ENCODE results near the gene WDR5B. TPM values are rescaled to one million over a fixed set of nuclear protein-coding genes. Genes with fewer than 3 reads are reported as not detected.
A peak's percentile ranks its signal among the peaks of the same experiment; 100 is the strongest.

WDR5B gene
- total and polyA plus RNA-seq, 2 of the 8 experiments (the other 6 are each of a cell fraction or from before 2014, with no cell fraction given) = 1.9 to 3.5 TPM

DNA sequence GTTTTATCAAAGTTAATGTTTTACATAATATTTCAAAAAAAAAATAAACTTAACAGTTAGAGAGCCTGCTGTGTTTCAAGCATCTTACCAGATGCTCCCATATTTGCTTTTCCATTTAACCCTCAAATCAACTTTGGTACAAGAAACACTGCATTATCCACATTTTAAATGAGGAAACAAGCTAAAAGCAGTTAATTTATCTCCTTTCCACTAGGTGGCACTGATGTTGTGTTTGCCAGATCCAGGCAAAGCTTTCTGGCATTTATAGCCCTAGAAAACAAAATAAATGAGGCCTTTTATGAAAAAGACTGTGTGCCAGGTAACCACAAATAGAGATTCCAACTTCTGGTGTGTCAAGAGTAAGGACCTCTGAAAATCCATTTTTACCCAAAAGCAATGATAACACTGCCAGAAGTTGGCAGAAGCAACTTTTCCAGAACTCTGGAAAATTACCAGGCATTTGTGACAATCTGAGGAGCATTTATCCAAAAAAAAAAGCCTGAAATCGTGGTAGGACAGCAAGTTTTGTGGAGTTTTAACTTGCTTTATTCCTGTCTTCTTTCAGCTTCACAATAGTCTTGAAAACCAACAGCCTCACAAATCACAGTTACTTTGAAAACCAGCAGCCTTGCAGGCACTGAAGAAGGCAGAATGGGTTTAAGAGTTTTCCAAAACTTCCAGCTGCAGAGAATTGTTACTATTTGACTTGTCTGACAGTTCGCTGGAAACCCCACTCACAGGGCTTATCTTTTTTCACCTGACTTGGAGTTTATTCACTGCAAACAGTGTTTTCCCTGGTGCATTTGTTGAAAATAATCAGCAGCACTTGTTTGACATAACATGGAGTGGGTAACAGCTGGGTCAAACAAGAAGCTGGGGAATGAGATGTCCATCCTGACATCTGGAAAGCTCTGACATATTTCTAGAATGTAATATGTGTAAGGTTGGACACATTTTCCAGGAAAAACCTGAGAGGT is 22.7 kb downstream of the WDR5B start:
- ChIA-PET POLR2A (ENCODE audit: partially characterized antibody) (interaction anchor here (0.8 to 2.7 kb wide), 4 partner anchors 10 to 171 kb away, joined by 3 to 16 read pairs (median 4); partner anchors contain the start of genes DTX3L, FAM162A, MIX23 and PARP9), CTCF (ENCODE audit: partially characterized antibody) (interaction anchor here (0.5 to 6.0 kb wide), 37 partner anchors 9 to 1467 kb away, joined by 3 to 44 read pairs (median 4); partner anchors contain the start of genes FAM162A, KPNA1, PARP14 and WDR5B)
- no peak for DNase-seq (ENCODE audit: low read depth in 1 of 2, low spot score in 2 of 2)
- Histone ChIP-seq H3K4me3 (ENCODE audit: extremely low read depth in 1 of 4, insufficient read depth in 2 of 4, low read depth in 3 of 4, low read length in 4 of 4) (no peak overlapping the region), H3K79me2 (ENCODE audit: control insufficient read depth in 1 of 2, insufficient read depth in 2 of 2, low read length in 2 of 2) (peaks cover 0 to 6% of the 10 kb centered on the region in 2 experiments; a peak in 2 of 4 replicates), H4K5ac (ENCODE audit: insufficient read length, low read depth, low read length) (no peak overlapping the region), H2AK5ac (ENCODE audit: low read depth, low read length) (no peak overlapping the region), H4K91ac (replicated peaks; ENCODE audit: insufficient read length, low read length) (no peak overlapping the region), H3K23me2 (ENCODE audit: low read depth, low read length) (no peaks in the 10 kb centered on the region), H3K27ac (ENCODE audit: low read depth, low read length) (no peak overlapping the region), H3K56ac (replicated peaks; ENCODE audit: insufficient read length, low read depth, low read length) (no peak overlapping the region), H3K4me2 (ENCODE audit: insufficient read depth in 1 of 2, low read depth in 2 of 2, low read length in 2 of 2) (no peak overlapping the region), H3K36me3 (ENCODE audit: control insufficient read depth in 2 of 4, insufficient read depth in 4 of 4, low read length in 3 of 4) (no peaks in the 10 kb centered on the region; a peak in 2 of 8 replicates), H3K4me1 (replicated peaks in 1 of 4; ENCODE audit: control insufficient read depth in 3 of 4, insufficient read depth in 4 of 4, low read length in 3 of 4) (no peaks in the 10 kb centered on the region), H3K23ac (ENCODE audit: insufficient read length) (no peak overlapping the region), H2BK120ac (replicated peaks; ENCODE audit: low read depth, low read length) (no peak overlapping the region), H2AFZ (ENCODE audit: low read length) (no peak overlapping the region), H3K27me3 (replicated peaks in 1 of 4; ENCODE audit: control insufficient read depth in 3 of 4, extremely low read depth in 1 of 4, insufficient read depth in 3 of 4, low read length in 3 of 4) (no peaks in the 10 kb centered on the region), H4K20me1 (replicated peaks in 1 of 2; ENCODE audit: control insufficient read depth in 1 of 2, insufficient read depth in 2 of 2, low read length in 2 of 2) (peaks cover 0 to 2% of the 10 kb centered on the region in 2 experiments), H3K9ac (replicated peaks in 1 of 4; ENCODE audit: extremely low read depth in 1 of 4, low read depth in 3 of 4, low read length in 3 of 4) (no peak overlapping the region), H2BK20ac (ENCODE audit: low read length) (no peak overlapping the region), H3K79me1 (ENCODE audit: low read depth, low read length) (peaks cover 2% of the 10 kb centered on the region; the same call in 1 of the 2 replicates), H3K4ac (replicated peaks; ENCODE audit: insufficient read length, low read depth, low read length) (no peak overlapping the region), H2BK12ac (ENCODE audit: low read depth, low read length) (no peak overlapping the region), H3K9me3 (ENCODE audit: insufficient read depth in 2 of 2, low read depth in 1 of 2, low read length in 1 of 2) (no peaks in the 10 kb centered on the region), H2BK15ac (ENCODE audit: low read length) (no peak overlapping the region), H3K18ac (ENCODE audit: extremely low read depth, low read length) (no peak overlapping the region), H3K14ac (ENCODE audit: insufficient read length) (no peak overlapping the region), H2BK5ac (ENCODE audit: low read depth, low read length) (0 out of 2 replicates have a peak overlapping the region, but pooled peaks have one; percentile 77), H4K8ac (ENCODE audit: extremely low read depth, insufficient read depth, low read length) (no peak overlapping the region)
- peak; percentile 81 for FAIRE-seq
- peak; percentile 73 to 78 for TF ChIP-seq RAD21 (IDR thresholded peaks at IDR 0.05 in 1 of 2, conservative IDR thresholded peaks at IDR 0.05 in 1 of 2; ENCODE audit: low read depth in 2 of 2, low read length in 2 of 2)
- TF ChIP-seq HDAC6 (IDR thresholded peaks at IDR 0.05; ENCODE audit: low read depth, low read length) = no peak
- no peak for TF ChIP-seq EP300 (IDR thresholded peaks at IDR 0.05; ENCODE audit: borderline replicate concordance in 1 of 2, low read depth in 2 of 2, low read length in 2 of 2)
- no peak for TF ChIP-seq ZNF274 (IDR thresholded peaks at IDR 0.05; ENCODE audit: borderline replicate concordance, extremely low read depth, low read length)
- peak in 2 of 3 experiments; percentile 54 to 64; a peak in 2 of 4 replicates for TF ChIP-seq CTCF (IDR thresholded peaks at IDR 0.05; ENCODE audit: control extremely low read depth in 1 of 3, insufficient read depth in 1 of 3, low read depth in 1 of 3, low read length in 3 of 3)
- 85% methylated on average over 2 of the region's 2 CpGs; no CpG with 5 or more reads in 1 of the 2 experiments for WGBS, 2 experiments (ENCODE audit: extremely low coverage in 1 of 2, insufficient coverage in 1 of 2, insufficient read length in 1 of 2, insufficient replicate concordance in 2 of 2, low coverage in 1 of 2, low lambda C conversion rate in 2 of 2, missing lambda C conversion rate in 1 of 2)
